Measurements from ENCODE around the gene TULP4.
"Not testable (repeated sequence)": the region's sequence is repeated elsewhere in the genome, so short reads cannot be mapped to it uniquely, and the experiment has no call there.

Gene TULP4

GRCh38 chr6:158329531-158329930, 17.3 kb downstream of the TULP4 start:
- no peak for DNase-seq

- no peak for DNase-seq
These were observed 17.8 kb downstream of the TULP4 start for GRCh38 chr6:158330016-158330415.

GRCh38 chr6:158332237-158332636, 20.0 kb downstream of the TULP4 start:
- no peak for DNase-seq

GRCh38 chr6:158333094-158333493, 20.8 kb downstream of the TULP4 start:
- DNase-seq = no peak

- no peak for DNase-seq
These were observed 22.3 kb downstream of the TULP4 start for GRCh38 chr6:158334534-158334933.

GRCh38 chr6:158337332-158337731, 25.1 kb downstream of the TULP4 start:
- no peak for DNase-seq

GRCh38 chr6:158338311-158339112, 26.2 kb downstream of the TULP4 start:
- no peak for DNase-seq

GRCh38 chr6:158339197-158339596, 26.9 kb downstream of the TULP4 start:
- DNase-seq = not testable (repeated sequence)

- DNase-seq = no peak
These were observed 28.0 kb downstream of the TULP4 start for GRCh38 chr6:158340252-158340651.

- DNase-seq = no peak
These were observed 32.3 kb downstream of the TULP4 start for GRCh38 chr6:158344534-158344933.

- not testable (repeated sequence) for DNase-seq
These were observed 33.2 kb downstream of the TULP4 start for GRCh38 chr6:158345444-158345843.

- no peak for DNase-seq
These were observed 35.1 kb downstream of the TULP4 start for GRCh38 chr6:158347335-158347734.

GRCh38 chr6:158348737-158349504, 36.7 kb downstream of the TULP4 start:
- DNase-seq = not testable (repeated sequence)

- not testable (repeated sequence) for DNase-seq
These were observed 37.4 kb downstream of the TULP4 start for GRCh38 chr6:158349505-158350275.

GRCh38 chr6:158350731-158351130, 38.5 kb downstream of the TULP4 start:
- DNase-seq = not testable (repeated sequence)

GRCh38 chr6:158353883-158354877, 41.9 kb downstream of the TULP4 start:
- no peak for DNase-seq

GRCh38 chr6:158356586-158357546, 44.6 kb downstream of the TULP4 start:
- DNase-seq = no peak

- DNase-seq = no peak
These were observed 45.4 kb downstream of the TULP4 start for GRCh38 chr6:158357570-158358216.

- DNase-seq = no peak
These were observed 46.3 kb downstream of the TULP4 start for GRCh38 chr6:158358450-158359077.

GRCh38 chr6:158361068-158361467, 48.8 kb downstream of the TULP4 start:
- DNase-seq = no peak

All from activated CD4-positive, CD25-positive, alpha-beta regulatory T cell treated with anti-CD3 and anti-CD28 coated beads, Interleukin-2, amount 50 U/mL, for 72 hours (primary cell).